Mesenchymal stem cell (in vitro differentiated cells and primary cell): ENCODE measurements around the gene CRIP2.

Source experiments
- DNase-seq: peaks from one replicate; pipeline ENCODE4 v3.0.0-alpha.2; 2013
- H2AFZ ChIP-seq: one replicate; pipeline ENCODE4 v1.6.1; 2013; ENCODE audit warnings: low read depth, mild to moderate bottlenecking, control low read depth, inconsistent platforms, low read length, moderate library complexity
- H2AK5ac ChIP-seq: 2 replicates; pipeline ENCODE4 v1.6.1; 2013; ENCODE audit warnings: low read length, moderate library complexity, mild to moderate bottlenecking, inconsistent platforms; ENCODE audit not compliant: severe bottlenecking
- H2BK120ac ChIP-seq: one replicate; pipeline ENCODE4 v1.6.1; 2013; ENCODE audit warnings: low read depth, mild to moderate bottlenecking, inconsistent platforms, low read length, moderate library complexity
- H2BK12ac ChIP-seq, 2 experiments: one replicate each; pipeline ENCODE4 v1.6.1; 2013; ENCODE audit warnings: inconsistent platforms in 2 of 2, low read length in 2 of 2, mild to moderate bottlenecking in 2 of 2, moderate library complexity in 2 of 2, control low read depth in 1 of 2
- H2BK15ac ChIP-seq: one replicate; pipeline ENCODE4 v1.6.1; 2013; ENCODE audit warnings: mild to moderate bottlenecking, low read depth, inconsistent platforms; ENCODE audit not compliant: poor library complexity, severe bottlenecking
- H2BK5ac ChIP-seq: 2 replicates; pipeline ENCODE4 v1.6.1; 2013; ENCODE audit warnings: low read depth, mild to moderate bottlenecking, low read length, control low read depth, inconsistent platforms; ENCODE audit not compliant: poor library complexity, severe bottlenecking
- H3K14ac ChIP-seq, 2 experiments: one replicate each; pipeline ENCODE4 v1.6.1; 2013; ENCODE audit warnings: inconsistent platforms in 2 of 2, low read length in 2 of 2, control low read depth in 1 of 2, mild to moderate bottlenecking in 1 of 2, moderate library complexity in 1 of 2
- H3K18ac ChIP-seq, 2 experiments: one replicate each; pipeline ENCODE4 v1.6.1; 2013; ENCODE audit warnings: inconsistent platforms in 2 of 2, low read length in 2 of 2, control low read depth in 1 of 2, low read depth in 1 of 2, mild to moderate bottlenecking in 1 of 2
- H3K23ac ChIP-seq, 2 experiments: one replicate each; pipeline ENCODE4 v1.6.1; 2013; ENCODE audit warnings: inconsistent platforms in 2 of 2, low read length in 2 of 2, mild to moderate bottlenecking in 2 of 2, moderate library complexity in 2 of 2, control low read depth in 1 of 2
- H3K27ac ChIP-seq: 2 replicates; pipeline ENCODE4 v1.5.1; 2013; ENCODE audit warnings: mild to moderate bottlenecking, moderate library complexity, low read length, control low read depth, inconsistent platforms; ENCODE audit not compliant: poor library complexity, severe bottlenecking
- H3K27me3 ChIP-seq, 2 experiments: 2 replicates each; pipeline versions ENCODE4 v1.6.1 to v1.7.0; 2013; ENCODE audit warnings: low read length in 2 of 2, mild to moderate bottlenecking in 2 of 2, moderate library complexity in 2 of 2, control low read depth in 1 of 2, inconsistent platforms in 1 of 2; ENCODE audit not compliant: control insufficient read depth in 1 of 2, insufficient read depth in 1 of 2
- H3K36me3 ChIP-seq, 2 experiments: 2 replicates each; pipeline versions ENCODE4 v1.6.1 to v1.7.0; 2013; ENCODE audit warnings: low read length in 2 of 2, control low read depth in 1 of 2, inconsistent platforms in 1 of 2, low read depth in 1 of 2, mild to moderate bottlenecking in 1 of 2; ENCODE audit not compliant: insufficient read depth in 2 of 2, control insufficient read depth in 1 of 2
- H3K4ac ChIP-seq, 2 experiments: one replicate each; pipeline ENCODE4 v1.6.1; 2013; ENCODE audit warnings: inconsistent platforms in 2 of 2, low read length in 2 of 2, mild to moderate bottlenecking in 2 of 2, moderate library complexity in 2 of 2, control low read depth in 1 of 2, low read depth in 1 of 2
- H3K4me1 ChIP-seq: 2 replicates; pipeline ENCODE4 v1.6.1; 2013; ENCODE audit warnings: low read depth, low read length, control low read depth; ENCODE audit not compliant: control insufficient read depth, insufficient read depth
- H3K4me2 ChIP-seq: 2 replicates; pipeline ENCODE4 v1.6.1; 2013; ENCODE audit warnings: low read length, mild to moderate bottlenecking, inconsistent platforms; ENCODE audit not compliant: poor library complexity, severe bottlenecking
- H3K4me3 ChIP-seq, 2 experiments: 2 replicates each; pipeline versions ENCODE4 v1.5.1 to v1.7.0; 2013; ENCODE audit warnings: low read length in 2 of 2, mild to moderate bottlenecking in 2 of 2, control low read depth in 1 of 2, low read depth in 1 of 2; ENCODE audit not compliant: insufficient read depth in 1 of 2
- H3K79me1 ChIP-seq: replicated peaks from 2 replicates; pipeline ENCODE4 v1.6.1; 2013; ENCODE audit warnings: mild to moderate bottlenecking, control low read depth, low read length, inconsistent platforms; ENCODE audit not compliant: poor library complexity, severe bottlenecking
- H3K9ac ChIP-seq: 2 replicates; pipeline ENCODE4 v1.7.0; 2013; ENCODE audit warnings: mild to moderate bottlenecking, low read length, moderate library complexity
- H3K9me3 ChIP-seq: 2 replicates; pipeline ENCODE4 v1.7.0; 2013; ENCODE audit warnings: mild to moderate bottlenecking, low read length; ENCODE audit not compliant: control insufficient read depth
- H4K8ac ChIP-seq: one replicate; pipeline ENCODE4 v1.6.1; 2013; ENCODE audit warnings: inconsistent platforms, mild to moderate bottlenecking, low read length, moderate library complexity
- H4K91ac ChIP-seq: one replicate; pipeline ENCODE4 v1.6.1; 2013; ENCODE audit warnings: mild to moderate bottlenecking, low read length, inconsistent platforms
- WGBS: methylation state at CpG from one replicate; pipeline ENCODE4 v1.1.7; 2013; ENCODE audit warnings: mixed read lengths; 5-methylcytosine and 5-hydroxymethylcytosine counted together

CRIP2 gene

GRCh38 chr14:105427412-105427811 lies 47.2 kb upstream of the CRIP2 start:
- no peak overlapping the region for H2AK5ac ChIP-seq
- H2AFZ ChIP-seq: no peak overlapping the region
- H4K8ac ChIP-seq: no peak overlapping the region
- no peak overlapping the region for H3K14ac ChIP-seq
- no peak overlapping the region for H2BK5ac ChIP-seq
- no peak overlapping the region for H3K23ac ChIP-seq
- no peaks in the 10 kb centered on the region for H3K27me3 ChIP-seq
- no peak overlapping the region for H2BK120ac ChIP-seq
- no peak overlapping the region for H3K9ac ChIP-seq
- H3K4ac ChIP-seq: no peak overlapping the region
- H3K4me3 ChIP-seq: no peak overlapping the region
- peaks cover 6% of the 10 kb centered on the region for H3K79me1 ChIP-seq
- no peak overlapping the region for H2BK12ac ChIP-seq
- peaks cover 15 to 42% of the 10 kb centered on the region in 2 experiments for H3K36me3 ChIP-seq
- H3K4me1 ChIP-seq: peaks cover 12% of the 10 kb centered on the region
- no peak overlapping the region for H3K27ac ChIP-seq
- H3K18ac ChIP-seq: no peak overlapping the region
- no peak overlapping the region for H3K4me2 ChIP-seq
- no peak overlapping the region for H4K91ac ChIP-seq
- WGBS: 99% methylated on average over 9 of the region's 10 CpGs
- H3K9me3 ChIP-seq: no peaks in the 10 kb centered on the region
- no peak overlapping the region for H2BK15ac ChIP-seq
- DNase-seq: no peak

- WGBS: 92% methylated on average over 6 of the region's 9 CpGs
- no peak overlapping the region for H3K9ac ChIP-seq
- H2BK12ac ChIP-seq: no peak overlapping the region
- H2AFZ ChIP-seq: no peak overlapping the region
- peak overlapping the region; percentile 11 for H3K4me2 ChIP-seq
- no peak overlapping the region for H4K8ac ChIP-seq
- peaks cover 6% of the 10 kb centered on the region for H3K79me1 ChIP-seq
- H4K91ac ChIP-seq: no peak overlapping the region
- H3K18ac ChIP-seq: no peak overlapping the region
- no peak overlapping the region for H3K27ac ChIP-seq
- H3K23ac ChIP-seq: no peak overlapping the region
- no peak overlapping the region for H3K4ac ChIP-seq
- no peak overlapping the region for H2BK120ac ChIP-seq
- no peak overlapping the region for H2BK5ac ChIP-seq
- no peak overlapping the region for H3K4me3 ChIP-seq
- no peaks in the 10 kb centered on the region for H3K9me3 ChIP-seq
- no peak overlapping the region for H2BK15ac ChIP-seq
- no peak overlapping the region for H3K14ac ChIP-seq
- peaks cover 15 to 45% of the 10 kb centered on the region in 2 experiments for H3K36me3 ChIP-seq
- H2AK5ac ChIP-seq: no peak overlapping the region
- no peaks in the 10 kb centered on the region for H3K27me3 ChIP-seq
- DNase-seq: no peak
- peaks cover 8% of the 10 kb centered on the region for H3K4me1 ChIP-seq
Measured at GRCh38 chr14:105427936-105428485, 46.6 kb upstream of the CRIP2 start.

DNA sequence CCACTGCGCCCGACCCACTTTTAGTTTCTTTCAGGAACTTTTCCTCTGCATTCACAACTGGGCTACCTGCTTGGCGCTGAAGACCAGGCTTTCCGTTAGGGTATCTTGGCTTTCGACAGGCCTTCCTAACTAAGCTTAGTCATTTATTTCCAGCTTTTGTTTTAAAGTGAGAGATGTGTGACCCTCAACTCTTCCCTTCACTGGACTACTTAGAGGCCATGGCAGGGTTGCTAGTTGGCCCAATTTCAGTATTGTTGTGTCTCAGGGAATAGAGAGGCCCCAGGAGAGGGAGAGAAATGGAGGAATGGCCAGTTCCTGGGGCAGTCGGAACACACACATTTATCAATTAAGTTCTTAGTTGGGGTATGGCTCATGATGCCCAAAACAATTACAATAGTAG lies 44.6 kb upstream of the CRIP2 start:
- Histone ChIP-seq H3K27ac (no peak overlapping the region), H3K9ac (no peak overlapping the region), H3K4ac (no peak overlapping the region), H3K18ac (no peak overlapping the region), H3K9me3 (no peaks in the 10 kb centered on the region), H3K4me3 (no peak overlapping the region), H3K23ac (no peak overlapping the region), H3K4me1 (peaks cover 8% of the 10 kb centered on the region), H3K27me3 (no peaks in the 10 kb centered on the region), H4K8ac (no peak overlapping the region), H2BK12ac (no peak overlapping the region), H3K79me1 (peaks cover 11% of the 10 kb centered on the region), H3K36me3 (peaks cover 12 to 38% of the 10 kb centered on the region in 2 experiments), H2BK5ac (no peak overlapping the region), H3K14ac (no peak overlapping the region), H2AK5ac (no peak overlapping the region), H2BK15ac (no peak overlapping the region), H4K91ac (no peak overlapping the region), H2AFZ (no peak overlapping the region), H2BK120ac (no peak overlapping the region), H3K4me2 (no peak overlapping the region)
- WGBS: 100% methylated on average over 3 of the region's 6 CpGs
- DNase-seq: no peak

GRCh38 chr14:105430565-105430964 lies 44.1 kb upstream of the CRIP2 start:
- 62% methylated on average over 6 of the region's 9 CpGs for WGBS
- no peak overlapping the region for H3K9ac ChIP-seq
- DNase-seq: peak; percentile 15

More at GRCh38 chr14:105430565-105430964, 44.1 kb upstream of the CRIP2 start:
- Histone ChIP-seq H3K4me1 (peaks cover 8% of the 10 kb centered on the region), H3K4me3 (no peak overlapping the region), H3K14ac (no peak overlapping the region), H3K23ac (no peak overlapping the region), H3K18ac (no peak overlapping the region), H2BK15ac (no peak overlapping the region), H3K36me3 (peaks cover 12 to 33% of the 10 kb centered on the region in 2 experiments), H2AK5ac (no peak overlapping the region), H4K91ac (no peak overlapping the region), H3K4ac (no peak overlapping the region), H2BK12ac (no peak overlapping the region), H4K8ac (no peak overlapping the region), H3K4me2 (no peak overlapping the region), H2BK5ac (no peak overlapping the region), H2AFZ (no peak overlapping the region), H3K9me3 (no peaks in the 10 kb centered on the region), H3K27ac (peak overlapping the region; percentile 6), H3K79me1 (peaks cover 11% of the 10 kb centered on the region), H2BK120ac (no peak overlapping the region), H3K27me3 (no peaks in the 10 kb centered on the region)
